IPS DF 4.7 (cell line): Measurements from ENCODE around the gene ICAM1.
"Not testable (repeated sequence)": the region's sequence is repeated elsewhere in the genome, so short reads cannot be mapped to it uniquely, and the experiment has no call there.

Experiments
- DNase-seq: peaks from one replicate; pipeline ENCODE4 v3.0.0-alpha.2; 2013; ENCODE audit warnings: low spot score; ENCODE audit errors: extremely low read depth

The ICAM1 gene, protein sequence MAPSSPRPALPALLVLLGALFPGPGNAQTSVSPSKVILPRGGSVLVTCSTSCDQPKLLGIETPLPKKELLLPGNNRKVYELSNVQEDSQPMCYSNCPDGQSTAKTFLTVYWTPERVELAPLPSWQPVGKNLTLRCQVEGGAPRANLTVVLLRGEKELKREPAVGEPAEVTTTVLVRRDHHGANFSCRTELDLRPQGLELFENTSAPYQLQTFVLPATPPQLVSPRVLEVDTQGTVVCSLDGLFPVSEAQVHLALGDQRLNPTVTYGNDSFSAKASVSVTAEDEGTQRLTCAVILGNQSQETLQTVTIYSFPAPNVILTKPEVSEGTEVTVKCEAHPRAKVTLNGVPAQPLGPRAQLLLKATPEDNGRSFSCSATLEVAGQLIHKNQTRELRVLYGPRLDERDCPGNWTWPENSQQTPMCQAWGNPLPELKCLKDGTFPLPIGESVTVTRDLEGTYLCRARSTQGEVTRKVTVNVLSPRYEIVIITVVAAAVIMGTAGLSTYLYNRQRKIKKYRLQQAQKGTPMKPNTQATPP

GRCh38 chr19:10270616-10271394, at the start of gene ICAM1:
Gene ICAM1, plus strand, starts transcription at chr19:10271120. Its CDS starts 40 bp downstream, at chr19:10271160.
- no peak for DNase-seq

DNA sequence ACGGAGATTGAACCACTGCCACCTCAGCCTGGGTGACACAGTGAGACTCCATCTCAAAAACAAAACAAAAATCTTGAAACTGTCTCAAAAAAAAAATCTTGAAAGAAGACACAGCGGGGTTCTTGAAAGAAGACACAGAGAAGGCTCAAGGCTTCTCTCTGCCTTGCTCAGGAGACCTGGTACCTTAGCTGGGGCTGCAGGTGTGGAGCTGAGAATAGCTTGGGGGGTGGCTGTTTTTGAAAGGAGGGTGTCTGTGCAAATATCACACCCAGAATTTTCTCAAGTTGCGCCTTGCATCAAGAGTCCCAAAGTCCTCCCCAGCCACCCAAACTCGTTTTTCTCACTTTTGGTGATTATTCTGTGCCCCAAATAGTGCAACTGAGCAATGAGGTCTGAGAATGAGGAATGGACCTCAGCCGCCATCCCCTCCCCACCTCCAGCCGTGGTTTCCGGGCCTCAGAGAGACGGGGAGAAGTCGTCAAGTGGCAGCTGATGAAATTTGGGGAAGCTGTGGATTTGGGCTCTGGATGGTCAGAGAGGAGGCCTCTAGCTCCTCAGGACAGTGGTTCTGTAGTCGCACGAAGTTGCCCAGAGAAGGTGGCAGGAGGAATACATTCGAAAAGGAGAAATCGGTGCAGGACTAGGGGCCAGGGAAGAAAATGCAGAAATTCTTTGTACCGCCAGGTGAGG, 48.6 kb upstream of the ICAM1 start:
- no peak for DNase-seq

DNA sequence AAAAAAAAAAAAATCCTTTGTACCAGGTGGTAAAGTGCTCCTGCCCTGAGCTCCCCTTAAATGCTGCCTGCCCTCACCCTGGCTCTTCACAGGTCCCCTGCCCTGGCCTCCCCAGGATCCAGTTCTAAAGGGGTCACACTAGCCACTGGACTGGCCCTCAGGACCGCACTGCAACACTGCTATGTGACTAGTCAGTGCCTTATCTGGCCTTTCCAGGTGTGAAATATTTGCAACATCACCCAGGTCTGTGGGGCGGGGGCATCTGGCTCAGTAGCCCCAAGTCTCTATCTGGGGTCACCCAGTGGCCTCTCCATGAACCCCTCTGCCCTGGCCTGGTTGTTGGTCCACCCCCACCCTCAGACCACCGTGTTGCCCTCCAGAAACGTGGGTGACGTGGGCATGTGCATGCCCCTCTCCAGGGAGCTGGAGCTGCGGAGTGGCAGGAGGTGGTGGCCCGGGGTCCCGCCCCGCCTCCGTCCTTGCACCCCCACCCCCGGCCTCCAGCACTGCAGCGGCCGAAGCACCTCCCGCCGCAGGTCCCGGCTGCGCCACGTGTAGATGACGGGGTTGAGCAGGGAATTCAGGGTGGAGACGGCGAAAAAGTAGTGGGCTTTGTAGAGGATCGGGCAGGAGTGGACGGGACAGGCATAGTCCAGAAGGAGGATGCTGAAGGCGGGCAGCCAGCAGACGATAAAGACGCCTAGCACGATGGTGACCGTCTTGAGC, 47.3 kb upstream of the ICAM1 start:
- DNase-seq, result no peak

- DNase-seq, result no peak
Observed at GRCh38 chr19:10224337-10224736, 46.6 kb upstream of the ICAM1 start.

DNA sequence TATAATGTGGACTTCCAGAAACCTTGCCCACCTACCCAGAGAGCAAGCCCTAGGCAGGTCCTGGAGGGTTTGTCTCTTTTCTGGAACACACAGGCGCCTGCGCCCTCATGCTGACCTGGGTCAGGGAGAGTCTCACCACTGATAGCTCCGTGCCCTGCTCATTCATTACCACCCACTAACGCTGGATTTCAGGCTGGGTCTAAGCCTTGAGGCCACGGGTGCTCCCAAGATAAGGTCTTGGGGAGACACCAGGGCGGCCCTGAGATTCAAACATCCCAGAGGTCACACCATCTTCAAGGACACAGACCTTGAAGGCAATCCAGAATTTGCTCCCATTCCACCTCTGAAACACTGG, 44.9 kb upstream of the ICAM1 start:
- DNase-seq, result no peak

DNA sequence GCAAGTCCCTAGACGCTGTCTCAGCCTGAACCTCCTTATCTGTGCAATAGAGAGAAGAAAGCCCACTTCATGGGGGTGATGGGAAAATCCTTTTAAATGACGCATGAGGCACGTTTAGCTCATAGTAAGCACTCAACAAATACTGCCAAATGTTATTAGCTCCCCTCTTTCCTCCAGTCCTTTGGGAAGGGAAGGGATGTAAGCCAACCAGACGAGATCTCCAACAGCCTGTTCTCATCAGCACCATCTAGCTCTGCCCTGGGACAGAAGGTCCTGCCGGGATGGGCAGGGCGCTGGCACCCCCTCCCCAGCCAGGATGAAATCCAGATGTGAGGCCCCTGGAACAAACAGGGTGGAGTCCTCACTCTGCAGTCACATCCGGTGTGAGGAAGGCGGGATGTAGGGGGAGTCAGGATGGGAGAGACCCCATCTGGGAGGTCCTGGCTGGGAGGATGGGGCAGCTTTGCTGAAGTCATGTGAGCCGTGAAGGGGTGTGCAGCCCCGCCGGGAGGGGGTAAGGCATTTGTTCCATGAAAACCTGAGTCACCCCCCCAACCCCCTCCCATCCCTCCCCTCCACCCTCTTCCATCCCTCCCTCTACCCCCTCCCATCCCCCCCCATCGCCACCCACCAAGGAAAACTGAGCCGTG, 44.4 kb upstream of the ICAM1 start:
- no peak for DNase-seq

- DNase-seq, result no peak
Observed at GRCh38 chr19:10227026-10227971, 43.6 kb upstream of the ICAM1 start.

GRCh38 chr19:10228393-10228792, 42.5 kb upstream of the ICAM1 start:
- DNase-seq, result no peak

GRCh38 chr19:10228920-10229319, 42.0 kb upstream of the ICAM1 start:
- no peak for DNase-seq

- no peak for DNase-seq
Observed at GRCh38 chr19:10230173-10230860, 40.6 kb upstream of the ICAM1 start.

DNA sequence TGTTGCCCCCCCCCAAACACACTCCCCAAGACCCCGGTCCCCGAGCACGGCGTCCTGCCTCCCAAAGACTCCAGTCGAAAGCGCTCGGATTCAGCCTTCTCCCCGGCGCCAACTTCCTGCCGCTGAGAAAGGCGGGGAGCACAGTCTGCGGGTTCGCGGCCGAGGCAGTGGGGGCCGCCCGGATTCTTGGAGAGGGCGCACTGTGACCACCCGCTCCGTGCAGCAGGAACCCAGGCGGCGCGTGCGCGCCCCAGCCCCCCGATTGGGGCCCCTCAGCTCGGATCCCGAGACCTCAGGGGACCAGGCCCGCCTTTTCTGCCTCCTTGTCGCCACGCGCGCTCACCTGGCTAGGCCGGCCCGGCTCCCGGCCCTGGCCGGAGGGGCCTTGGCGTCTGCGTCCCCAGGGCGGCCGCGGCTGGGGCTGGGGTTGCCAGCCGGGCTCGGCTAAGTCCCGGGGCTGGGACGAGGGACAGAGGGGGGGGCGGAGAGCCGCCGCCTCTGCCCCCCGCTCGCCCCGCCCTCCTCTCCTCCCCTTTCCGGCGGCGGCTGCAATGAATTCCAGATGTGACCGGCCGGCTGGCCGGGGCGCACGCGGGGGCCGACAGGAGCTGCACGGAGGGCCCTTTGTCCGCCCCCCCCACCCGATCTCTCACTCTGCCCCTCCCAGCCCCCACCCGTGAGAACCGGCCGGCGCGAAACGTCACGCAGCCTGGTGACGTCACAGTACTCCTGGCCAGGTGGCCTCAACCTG, 39.9 kb upstream of the ICAM1 start, which contains the start of gene S1PR2:
Gene S1PR2 (minus strand): TSS at position 471 of the 751 bp plus-strand sequence. CDS start 6,426 bp downstream, outside the sequence.
- no peak for DNase-seq

DNA sequence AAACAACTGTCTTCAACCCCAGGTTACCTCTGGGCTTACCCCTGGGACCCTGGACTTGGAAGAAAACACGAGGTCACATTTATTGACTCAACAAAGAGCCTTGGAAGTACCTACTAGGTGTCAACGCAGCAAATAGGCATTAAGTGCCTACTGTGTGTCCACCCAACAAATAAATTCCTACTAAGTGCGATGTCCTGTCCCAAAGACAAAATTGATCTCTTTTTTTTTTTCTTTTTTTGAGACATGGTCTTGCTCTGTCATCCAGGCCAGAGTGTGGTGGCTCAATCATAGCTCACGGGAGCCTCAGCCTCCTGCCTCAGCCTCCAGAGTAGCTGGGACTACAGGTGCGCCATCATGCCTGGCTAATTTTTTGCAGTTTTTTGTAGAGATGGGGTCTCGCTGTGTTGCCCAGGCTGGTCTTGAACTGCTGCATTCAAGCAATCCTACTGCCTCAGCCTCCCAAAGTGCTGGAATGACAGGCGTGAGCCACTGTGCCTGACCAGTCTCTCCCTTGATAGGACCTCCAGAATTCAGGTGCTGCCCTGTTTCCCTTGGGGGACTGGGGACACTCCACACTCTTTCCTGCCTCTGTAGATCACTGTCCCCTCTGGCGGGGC, 39.2 kb upstream of the ICAM1 start:
- no peak for DNase-seq

GRCh38 chr19:10233946-10234345, 37.0 kb upstream of the ICAM1 start:
- DNase-seq, result no peak

- DNase-seq, result no peak
Observed at GRCh38 chr19:10235003-10235402, 35.9 kb upstream of the ICAM1 start.

GRCh38 chr19:10235409-10235808, 35.5 kb upstream of the ICAM1 start:
- DNase-seq, result not testable (repeated sequence)

- no peak for DNase-seq
Observed at GRCh38 chr19:10237702-10238101, 33.2 kb upstream of the ICAM1 start.

DNA sequence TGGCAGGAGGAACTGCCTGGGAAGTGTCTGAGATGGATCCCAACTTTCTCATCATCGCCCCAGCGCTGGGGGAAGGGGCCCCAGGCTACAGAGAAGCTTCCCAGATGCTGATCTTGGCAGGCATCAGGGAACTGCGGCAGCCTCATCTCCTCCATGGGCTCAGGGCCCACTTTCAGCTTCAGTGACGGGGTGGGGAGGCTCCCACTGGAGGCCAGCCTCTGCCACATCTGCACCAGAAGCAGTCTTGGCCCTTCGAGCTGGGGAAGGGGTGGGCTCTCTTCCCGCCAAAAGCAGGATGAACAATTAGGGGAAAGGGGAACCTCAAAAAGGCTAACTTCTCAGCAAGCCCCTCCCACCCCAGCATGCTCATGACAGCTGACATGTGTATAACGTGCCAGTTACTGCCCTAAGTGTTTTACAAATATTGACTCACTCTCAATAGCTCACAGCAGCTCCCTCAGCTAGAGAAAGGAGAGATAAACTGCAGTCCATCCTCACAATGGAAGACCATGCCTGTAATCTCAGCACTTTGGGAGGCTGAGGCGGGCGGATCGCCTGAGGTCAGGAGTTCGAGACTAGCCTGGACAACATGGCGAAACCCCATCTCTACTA, 32.6 kb upstream of the ICAM1 start:
- DNase-seq, result no peak
